AG10803 (cell line): ENCODE data around the gene RPS6KL1.

Source experiments
- DNase-seq: peaks from one replicate; pipeline ENCODE4 v3.0.0; 2010; ENCODE audit warnings: low read depth
- H3K4me3 ChIP-seq: 2 replicates; pipeline ENCODE4 v1.5.1; 2011; ENCODE audit warnings: mild to moderate bottlenecking, low read length, control low read depth
- TF ChIP-seq, protein P1 (sequence below): conservative IDR thresholded peaks from 2 replicates; pipeline ENCODE4 v1.5.1; 2011; ENCODE audit warnings: mild to moderate bottlenecking, low read length, control low read depth, inconsistent platforms

The RPS6KL1 gene

DNA sequence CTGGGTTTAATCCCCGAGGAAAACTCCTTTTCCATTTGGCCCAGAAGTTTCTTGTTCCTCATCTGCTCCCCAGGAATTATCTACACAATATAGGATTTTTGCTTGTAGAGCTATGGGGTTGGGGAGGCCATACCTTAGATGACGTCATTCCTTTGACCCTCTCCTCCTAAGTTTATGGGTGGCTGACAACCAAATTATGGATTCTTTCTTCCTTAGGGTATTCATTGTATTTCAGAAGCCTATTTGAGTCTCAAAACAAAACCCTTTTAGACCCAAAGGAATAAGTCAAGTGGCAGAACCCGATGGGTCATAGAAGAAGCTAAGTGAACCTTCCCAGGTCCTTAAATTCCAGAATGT lies 61.3 kb downstream of the RPS6KL1 start:
- TF ChIP-seq, protein P1, sequence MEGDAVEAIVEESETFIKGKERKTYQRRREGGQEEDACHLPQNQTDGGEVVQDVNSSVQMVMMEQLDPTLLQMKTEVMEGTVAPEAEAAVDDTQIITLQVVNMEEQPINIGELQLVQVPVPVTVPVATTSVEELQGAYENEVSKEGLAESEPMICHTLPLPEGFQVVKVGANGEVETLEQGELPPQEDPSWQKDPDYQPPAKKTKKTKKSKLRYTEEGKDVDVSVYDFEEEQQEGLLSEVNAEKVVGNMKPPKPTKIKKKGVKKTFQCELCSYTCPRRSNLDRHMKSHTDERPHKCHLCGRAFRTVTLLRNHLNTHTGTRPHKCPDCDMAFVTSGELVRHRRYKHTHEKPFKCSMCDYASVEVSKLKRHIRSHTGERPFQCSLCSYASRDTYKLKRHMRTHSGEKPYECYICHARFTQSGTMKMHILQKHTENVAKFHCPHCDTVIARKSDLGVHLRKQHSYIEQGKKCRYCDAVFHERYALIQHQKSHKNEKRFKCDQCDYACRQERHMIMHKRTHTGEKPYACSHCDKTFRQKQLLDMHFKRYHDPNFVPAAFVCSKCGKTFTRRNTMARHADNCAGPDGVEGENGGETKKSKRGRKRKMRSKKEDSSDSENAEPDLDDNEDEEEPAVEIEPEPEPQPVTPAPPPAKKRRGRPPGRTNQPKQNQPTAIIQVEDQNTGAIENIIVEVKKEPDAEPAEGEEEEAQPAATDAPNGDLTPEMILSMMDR = no peak
- H3K4me3 ChIP-seq = no peak overlapping the region
- DNase-seq = no peak

DNA sequence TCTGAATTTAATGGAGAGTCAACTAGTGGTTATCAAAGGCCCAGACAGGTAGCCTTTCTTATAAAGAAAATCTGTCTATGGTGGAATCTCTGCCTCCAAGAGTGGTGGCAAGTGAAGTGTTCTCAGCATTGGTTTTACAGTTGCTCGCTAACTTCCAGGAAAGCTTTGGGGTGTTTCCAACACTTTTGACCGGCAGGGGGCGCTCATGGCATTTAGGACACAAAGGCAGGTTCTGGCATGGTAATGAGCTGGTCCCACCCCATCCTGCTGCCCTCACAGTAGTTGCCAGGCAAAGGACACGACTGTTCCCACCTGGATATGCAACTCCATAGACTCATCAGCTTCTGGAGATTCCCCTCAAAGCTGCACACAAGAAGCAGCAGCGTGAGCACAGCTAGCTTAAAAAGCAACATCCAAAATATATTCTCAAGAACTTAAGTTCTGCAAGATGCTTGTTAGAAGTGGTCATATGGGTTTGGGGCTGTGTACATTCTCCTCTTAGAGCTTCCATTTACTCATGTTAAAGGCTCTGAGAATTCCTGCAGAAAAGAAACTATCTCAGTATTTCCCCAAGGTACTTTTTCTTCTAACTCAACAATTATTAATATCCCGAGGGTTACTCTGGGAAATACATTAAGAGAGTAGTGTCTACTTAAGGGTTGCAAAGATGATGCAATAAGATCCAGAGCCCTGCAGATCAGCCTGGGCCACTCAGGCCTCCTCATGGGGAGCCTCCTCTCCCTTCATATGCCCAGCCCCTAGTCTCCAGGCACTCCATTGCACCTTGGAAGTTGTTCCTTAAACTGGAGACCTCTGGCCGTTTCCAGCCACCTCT lies 61.9 kb downstream of the RPS6KL1 start:
- TF ChIP-seq, protein P1 = peak; percentile 86

DNA sequence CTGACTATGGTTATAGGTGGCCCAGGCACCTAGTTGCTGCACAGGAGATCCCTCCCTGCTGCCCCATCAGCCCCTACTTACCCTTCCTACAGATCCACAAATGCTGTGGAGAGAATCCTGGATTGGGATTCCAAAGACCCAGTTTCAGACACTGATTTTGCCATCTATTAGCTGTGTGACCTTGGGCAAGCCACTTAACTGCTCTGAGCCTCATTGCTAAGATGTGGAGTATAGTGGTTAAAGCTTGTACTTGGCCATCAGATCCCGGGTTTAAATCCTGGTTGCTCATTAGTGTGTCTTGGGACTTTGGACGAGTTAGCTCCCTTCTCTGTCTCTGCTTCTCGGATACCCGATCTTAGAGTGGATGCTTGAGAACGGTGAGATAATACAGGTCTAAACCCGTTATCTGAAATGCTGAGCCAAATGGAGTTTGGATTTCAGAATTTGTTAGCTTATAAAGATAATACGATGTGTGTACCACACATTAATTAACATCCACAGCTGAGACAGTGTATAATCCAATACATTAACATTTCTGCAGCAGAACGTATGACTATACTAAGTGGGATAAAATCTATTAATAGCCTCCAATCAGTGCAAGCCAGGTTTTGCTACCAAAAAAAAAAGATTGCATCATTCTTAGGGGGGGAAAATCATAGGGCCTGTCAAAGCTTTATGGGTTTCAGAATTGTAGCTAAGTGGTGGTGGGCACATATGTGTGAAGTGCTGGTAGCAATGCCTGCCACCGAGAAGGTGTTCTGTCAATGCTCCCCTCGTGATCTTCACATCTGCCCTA lies 63.1 kb downstream of the RPS6KL1 start:
- peak; percentile 35 for DNase-seq
- H3K4me3 ChIP-seq = no peak overlapping the region
- TF ChIP-seq, protein P1 = no peak

More for the DNA sequence above, 61.9 kb downstream of the RPS6KL1 start:
- no peak overlapping the region for H3K4me3 ChIP-seq
- peak; percentile 83 for DNase-seq

DNA sequence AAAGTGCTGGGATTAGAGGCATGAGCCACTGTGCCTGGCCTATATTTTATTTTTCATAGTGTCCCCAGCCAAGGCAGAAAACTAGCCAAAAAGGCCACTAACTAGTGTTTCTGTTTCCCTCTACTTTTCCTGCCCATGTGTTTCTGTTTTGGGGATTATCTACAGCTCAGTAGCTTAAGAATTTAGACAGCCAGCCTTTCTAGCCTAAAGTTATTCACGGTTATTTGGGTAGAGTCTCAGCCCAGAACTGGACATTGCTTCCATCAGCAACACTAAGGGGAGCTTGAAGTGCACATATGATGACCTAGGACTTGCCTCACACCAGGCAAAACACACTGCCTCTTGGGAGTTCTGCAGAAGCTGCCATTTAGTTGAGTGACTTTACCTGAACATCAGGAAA lies 65.0 kb downstream of the RPS6KL1 start:
- H3K4me3 ChIP-seq = no peak overlapping the region
- peak; percentile 76 for DNase-seq
- TF ChIP-seq, protein P1 = no peak

DNA sequence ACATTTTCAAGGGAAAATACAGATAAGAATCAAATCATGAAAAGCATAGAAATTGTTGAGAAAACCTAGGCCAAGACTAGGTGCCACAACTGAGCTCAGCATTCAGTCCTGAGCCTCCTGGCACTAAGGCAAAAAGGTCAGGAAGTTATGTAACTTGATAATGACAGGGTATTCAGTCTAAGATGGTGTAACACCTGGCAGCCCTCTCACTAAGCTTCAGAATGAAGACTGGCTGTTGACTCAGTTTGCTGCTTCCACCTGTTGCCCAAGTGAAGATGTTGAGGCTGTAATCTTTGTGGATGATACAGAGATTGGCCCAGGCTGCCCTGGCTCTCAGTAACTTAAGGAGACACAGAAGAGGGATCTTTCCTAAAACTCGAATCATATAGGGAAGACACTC lies 66.7 kb downstream of the RPS6KL1 start:
- H3K4me3 ChIP-seq = no peak overlapping the region
- no peak for DNase-seq
- TF ChIP-seq, protein P1 = no peak

DNA sequence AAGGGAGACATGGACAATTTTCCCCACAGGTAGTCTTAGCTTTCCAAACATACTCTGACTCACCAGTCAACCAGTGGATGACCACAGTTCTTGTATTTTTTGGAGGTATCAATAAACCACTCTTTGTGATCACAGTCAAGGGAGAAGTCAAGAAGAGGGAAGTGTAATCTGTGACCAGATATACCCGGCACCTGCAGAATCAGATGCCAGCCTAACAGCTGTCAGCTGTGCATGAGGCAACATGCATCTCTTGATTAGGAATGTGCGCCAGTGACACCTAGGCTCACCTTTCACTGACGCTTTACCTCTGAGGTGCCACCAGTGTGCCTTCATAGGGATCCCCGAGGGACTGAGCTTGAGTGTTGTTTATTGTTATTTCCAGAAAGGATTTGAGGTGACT lies 67.1 kb downstream of the RPS6KL1 start:
- no peak for DNase-seq
- H3K4me3 ChIP-seq = no peak overlapping the region
- TF ChIP-seq, protein P1 = no peak
